ENCODE data around the gene FOXO6.

GRCh38 chr1:41377397-41377796, 16.2 kb downstream of the FOXO6 start:
- TF ChIP-seq RARB (CRISPR knock-in tag; IDR thresholded peaks at IDR 0.05) (no peak), OSR1 (CRISPR knock-in tag; IDR thresholded peaks at IDR 0.05) (no peak), ZNF565 (CRISPR knock-in tag; conservative IDR thresholded peaks at IDR 0.05; ENCODE audit: low read depth) (no peak), BACH2 (CRISPR knock-in tag; IDR thresholded peaks at IDR 0.05; ENCODE audit: borderline replicate concordance) (no peak), CREB5 (CRISPR knock-in tag; IDR thresholded peaks at IDR 0.05; ENCODE audit: low read depth) (no peak), PPARA (CRISPR knock-in tag; IDR thresholded peaks at IDR 0.05; ENCODE audit: borderline replicate concordance) (no peak), GLIS3 (CRISPR knock-in tag; IDR thresholded peaks at IDR 0.05) (no peak), ZNF70 (CRISPR knock-in tag; IDR thresholded peaks at IDR 0.05) (no peak), ZC3H10 (CRISPR knock-in tag; IDR thresholded peaks at IDR 0.05) (no peak), ZFP3 (CRISPR knock-in tag; IDR thresholded peaks at IDR 0.05) (no peak), PATZ1 (CRISPR knock-in tag; IDR thresholded peaks at IDR 0.05; ENCODE audit: borderline replicate concordance) (no peak), SNAI2 (CRISPR knock-in tag; IDR thresholded peaks at IDR 0.05) (no peak)
- TF ChIP-seq, protein P1, sequence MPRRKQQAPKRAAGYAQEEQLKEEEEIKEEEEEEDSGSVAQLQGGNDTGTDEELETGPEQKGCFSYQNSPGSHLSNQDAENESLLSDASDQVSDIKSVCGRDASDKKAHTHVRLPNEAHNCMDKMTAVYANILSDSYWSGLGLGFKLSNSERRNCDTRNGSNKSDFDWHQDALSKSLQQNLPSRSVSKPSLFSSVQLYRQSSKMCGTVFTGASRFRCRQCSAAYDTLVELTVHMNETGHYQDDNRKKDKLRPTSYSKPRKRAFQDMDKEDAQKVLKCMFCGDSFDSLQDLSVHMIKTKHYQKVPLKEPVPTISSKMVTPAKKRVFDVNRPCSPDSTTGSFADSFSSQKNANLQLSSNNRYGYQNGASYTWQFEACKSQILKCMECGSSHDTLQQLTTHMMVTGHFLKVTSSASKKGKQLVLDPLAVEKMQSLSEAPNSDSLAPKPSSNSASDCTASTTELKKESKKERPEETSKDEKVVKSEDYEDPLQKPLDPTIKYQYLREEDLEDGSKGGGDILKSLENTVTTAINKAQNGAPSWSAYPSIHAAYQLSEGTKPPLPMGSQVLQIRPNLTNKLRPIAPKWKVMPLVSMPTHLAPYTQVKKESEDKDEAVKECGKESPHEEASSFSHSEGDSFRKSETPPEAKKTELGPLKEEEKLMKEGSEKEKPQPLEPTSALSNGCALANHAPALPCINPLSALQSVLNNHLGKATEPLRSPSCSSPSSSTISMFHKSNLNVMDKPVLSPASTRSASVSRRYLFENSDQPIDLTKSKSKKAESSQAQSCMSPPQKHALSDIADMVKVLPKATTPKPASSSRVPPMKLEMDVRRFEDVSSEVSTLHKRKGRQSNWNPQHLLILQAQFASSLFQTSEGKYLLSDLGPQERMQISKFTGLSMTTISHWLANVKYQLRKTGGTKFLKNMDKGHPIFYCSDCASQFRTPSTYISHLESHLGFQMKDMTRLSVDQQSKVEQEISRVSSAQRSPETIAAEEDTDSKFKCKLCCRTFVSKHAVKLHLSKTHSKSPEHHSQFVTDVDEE (CRISPR knock-in tag; IDR thresholded peaks at IDR 0.05): no peak
- TF ChIP-seq, protein P2, sequence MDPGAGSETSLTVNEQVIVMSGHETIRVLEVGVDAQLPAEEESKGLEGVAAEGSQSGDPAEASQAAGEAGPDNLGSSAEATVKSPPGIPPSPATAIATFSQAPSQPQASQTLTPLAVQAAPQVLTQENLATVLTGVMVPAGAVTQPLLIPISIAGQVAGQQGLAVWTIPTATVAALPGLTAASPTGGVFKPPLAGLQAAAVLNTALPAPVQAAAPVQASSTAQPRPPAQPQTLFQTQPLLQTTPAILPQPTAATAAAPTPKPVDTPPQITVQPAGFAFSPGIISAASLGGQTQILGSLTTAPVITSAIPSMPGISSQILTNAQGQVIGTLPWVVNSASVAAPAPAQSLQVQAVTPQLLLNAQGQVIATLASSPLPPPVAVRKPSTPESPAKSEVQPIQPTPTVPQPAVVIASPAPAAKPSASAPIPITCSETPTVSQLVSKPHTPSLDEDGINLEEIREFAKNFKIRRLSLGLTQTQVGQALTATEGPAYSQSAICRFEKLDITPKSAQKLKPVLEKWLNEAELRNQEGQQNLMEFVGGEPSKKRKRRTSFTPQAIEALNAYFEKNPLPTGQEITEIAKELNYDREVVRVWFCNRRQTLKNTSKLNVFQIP (CRISPR knock-in tag; IDR thresholded peaks at IDR 0.05; ENCODE audit: borderline replicate concordance, low read depth): no peak
